Measurements from ENCODE around the gene RBMX2. TPM values are rescaled to one million over a fixed set of nuclear protein-coding genes. Genes with fewer than 3 reads are reported as not detected.
"Not testable (repeated sequence)": the region's sequence is repeated elsewhere in the genome, so short reads cannot be mapped to it uniquely, and the experiment has no call there.

The RBMX2 gene
- total RNA-seq, 1 donor from 2014 or later: 24.3 TPM

- Mint-ChIP-seq H3K9me3 (ENCODE audit: unreplicated experiment) (no peaks in the 10 kb centered on the region), H3K27ac (ENCODE audit: unreplicated experiment) (no peak overlapping the region), H3K4me3 (ENCODE audit: unreplicated experiment) (no peak overlapping the region), H3K27me3 (ENCODE audit: unreplicated experiment) (peaks cover 2% of the 10 kb centered on the region), H3K4me1 (ENCODE audit: low read depth, unreplicated experiment) (no peaks in the 10 kb centered on the region), H3K36me3 (ENCODE audit: unreplicated experiment) (no peaks in the 10 kb centered on the region)
- TF ChIP-seq, protein P1, sequence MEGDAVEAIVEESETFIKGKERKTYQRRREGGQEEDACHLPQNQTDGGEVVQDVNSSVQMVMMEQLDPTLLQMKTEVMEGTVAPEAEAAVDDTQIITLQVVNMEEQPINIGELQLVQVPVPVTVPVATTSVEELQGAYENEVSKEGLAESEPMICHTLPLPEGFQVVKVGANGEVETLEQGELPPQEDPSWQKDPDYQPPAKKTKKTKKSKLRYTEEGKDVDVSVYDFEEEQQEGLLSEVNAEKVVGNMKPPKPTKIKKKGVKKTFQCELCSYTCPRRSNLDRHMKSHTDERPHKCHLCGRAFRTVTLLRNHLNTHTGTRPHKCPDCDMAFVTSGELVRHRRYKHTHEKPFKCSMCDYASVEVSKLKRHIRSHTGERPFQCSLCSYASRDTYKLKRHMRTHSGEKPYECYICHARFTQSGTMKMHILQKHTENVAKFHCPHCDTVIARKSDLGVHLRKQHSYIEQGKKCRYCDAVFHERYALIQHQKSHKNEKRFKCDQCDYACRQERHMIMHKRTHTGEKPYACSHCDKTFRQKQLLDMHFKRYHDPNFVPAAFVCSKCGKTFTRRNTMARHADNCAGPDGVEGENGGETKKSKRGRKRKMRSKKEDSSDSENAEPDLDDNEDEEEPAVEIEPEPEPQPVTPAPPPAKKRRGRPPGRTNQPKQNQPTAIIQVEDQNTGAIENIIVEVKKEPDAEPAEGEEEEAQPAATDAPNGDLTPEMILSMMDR (IDR thresholded peaks at IDR 0.05; ENCODE audit: partially characterized antibody, unreplicated experiment): no peak
- DNase-seq: no peak
Measured at GRCh38 chrX:130419263-130419662, 17.5 kb downstream of the RBMX2 start.

DNA sequence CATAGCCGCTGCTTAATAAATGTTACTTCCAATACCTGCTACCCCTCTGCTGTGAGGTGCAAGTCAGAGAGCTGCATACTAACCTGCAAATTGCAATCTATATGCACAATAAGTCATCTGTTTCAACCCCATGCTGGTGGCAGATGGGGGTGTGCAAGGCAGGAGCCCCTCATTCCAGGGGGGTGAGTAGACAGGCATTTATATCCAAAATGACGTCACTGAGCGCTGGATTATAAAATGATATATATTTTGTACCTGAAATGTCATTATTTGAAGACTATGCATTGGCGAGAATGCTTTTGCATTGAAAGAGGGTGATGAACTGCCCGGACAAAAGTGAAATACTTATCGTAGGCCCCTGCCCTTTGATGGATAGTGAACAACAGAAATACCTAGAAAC, 24.7 kb downstream of the RBMX2 start:
- DNase-seq: no peak
- TF ChIP-seq, protein P1 (IDR thresholded peaks at IDR 0.05; ENCODE audit: partially characterized antibody, unreplicated experiment): no peak
- Mint-ChIP-seq H3K36me3 (ENCODE audit: unreplicated experiment) (peaks cover 5% of the 10 kb centered on the region), H3K4me3 (ENCODE audit: unreplicated experiment) (no peak overlapping the region), H3K27ac (ENCODE audit: unreplicated experiment) (no peak overlapping the region), H3K27me3 (ENCODE audit: unreplicated experiment) (peaks cover 3% of the 10 kb centered on the region), H3K9me3 (ENCODE audit: unreplicated experiment) (peaks cover 3% of the 10 kb centered on the region), H3K4me1 (ENCODE audit: low read depth, unreplicated experiment) (no peaks in the 10 kb centered on the region)

DNA sequence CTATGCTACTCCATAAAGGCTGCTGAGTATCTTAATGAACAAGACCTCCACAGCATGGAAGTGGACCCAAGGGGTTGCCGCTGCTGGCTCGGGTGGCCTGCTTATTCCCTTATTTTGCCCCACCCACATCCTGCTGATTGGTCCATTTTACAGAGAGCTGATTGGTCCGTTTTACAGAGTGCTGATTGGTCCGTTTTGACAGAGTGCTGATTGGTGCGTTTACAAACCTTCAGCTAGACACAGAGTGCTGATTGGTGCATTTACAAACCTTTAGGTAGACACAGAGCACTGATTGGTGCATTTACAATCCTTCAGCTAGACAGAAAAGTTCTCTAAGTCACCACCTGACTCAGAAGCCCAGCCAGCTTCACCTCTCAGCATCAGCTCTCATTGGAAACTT, 27.4 kb downstream of the RBMX2 start:
- not testable (repeated sequence) for DNase-seq; H3K4me1 Mint-ChIP-seq (ENCODE audit: low read depth, unreplicated experiment); H3K4me3 Mint-ChIP-seq (ENCODE audit: unreplicated experiment); H3K36me3 Mint-ChIP-seq (ENCODE audit: unreplicated experiment); H3K27me3 Mint-ChIP-seq (ENCODE audit: unreplicated experiment); H3K27ac Mint-ChIP-seq (ENCODE audit: unreplicated experiment); H3K9me3 Mint-ChIP-seq (ENCODE audit: unreplicated experiment)

DNA sequence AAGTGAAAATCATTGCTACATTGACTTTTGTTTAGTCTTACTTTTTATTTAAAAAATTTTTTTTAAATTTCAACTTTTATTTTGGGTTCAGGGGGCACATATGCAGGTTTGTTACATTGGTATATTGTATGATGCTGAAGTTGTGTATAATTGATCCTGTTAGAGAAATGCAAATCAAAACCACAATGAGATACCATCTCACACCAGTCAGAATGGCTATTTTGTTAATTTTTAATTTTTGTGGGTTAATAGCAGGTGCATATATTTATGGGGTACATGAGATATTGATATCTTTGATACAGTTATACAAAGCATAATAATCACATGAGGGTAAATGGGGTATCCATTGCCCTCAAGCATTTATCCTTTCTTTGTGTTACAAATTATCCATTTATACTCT, 34.1 kb downstream of the RBMX2 start:
- Mint-ChIP-seq H3K27me3 (ENCODE audit: unreplicated experiment) (no peaks in the 10 kb centered on the region), H3K9me3 (ENCODE audit: unreplicated experiment) (no peaks in the 10 kb centered on the region), H3K4me1 (ENCODE audit: low read depth, unreplicated experiment) (no peaks in the 10 kb centered on the region), H3K36me3 (ENCODE audit: unreplicated experiment) (no peaks in the 10 kb centered on the region), H3K4me3 (ENCODE audit: unreplicated experiment) (no peak overlapping the region), H3K27ac (ENCODE audit: unreplicated experiment) (no peak overlapping the region)
- no peak for DNase-seq
- TF ChIP-seq, protein P1 (IDR thresholded peaks at IDR 0.05; ENCODE audit: partially characterized antibody, unreplicated experiment): no peak

- not testable (repeated sequence) for H3K4me3 Mint-ChIP-seq (ENCODE audit: unreplicated experiment)
Measured at GRCh38 chrX:130437996-130438395, 36.2 kb downstream of the RBMX2 start.

GRCh38 chrX:130443875-130444274, 42.1 kb downstream of the RBMX2 start:
- Mint-ChIP-seq H3K27ac (ENCODE audit: unreplicated experiment) (no peak overlapping the region), H3K36me3 (ENCODE audit: unreplicated experiment) (no peaks in the 10 kb centered on the region), H3K4me3 (ENCODE audit: unreplicated experiment) (no peak overlapping the region), H3K4me1 (ENCODE audit: low read depth, unreplicated experiment) (no peaks in the 10 kb centered on the region), H3K27me3 (ENCODE audit: unreplicated experiment) (no peaks in the 10 kb centered on the region), H3K9me3 (ENCODE audit: unreplicated experiment) (peaks cover 1% of the 10 kb centered on the region)
- DNase-seq: no peak
- TF ChIP-seq, protein P1 (IDR thresholded peaks at IDR 0.05; ENCODE audit: partially characterized antibody, unreplicated experiment): no peak

More at GRCh38 chrX:130437996-130438395, 36.2 kb downstream of the RBMX2 start:
- DNase-seq; H3K27me3 Mint-ChIP-seq (ENCODE audit: unreplicated experiment); H3K27ac Mint-ChIP-seq (ENCODE audit: unreplicated experiment); H3K9me3 Mint-ChIP-seq (ENCODE audit: unreplicated experiment); H3K4me1 Mint-ChIP-seq (ENCODE audit: low read depth, unreplicated experiment); H3K36me3 Mint-ChIP-seq (ENCODE audit: unreplicated experiment): not testable (repeated sequence)
